Smooth muscle cell (in vitro differentiated cells): Measurements from ENCODE around the gene MRPS17. TPM values are rescaled to one million over a fixed set of nuclear protein-coding genes. Genes with fewer than 3 reads are reported as not detected.

Source experiments
- DNase-seq: peaks from one replicate; lab custom pipeline; 2025; ENCODE audit not compliant: unreplicated experiment; lab: John Stamatoyannopoulos, UW
- H2AFZ ChIP-seq: fragments of 200-600 bp; sonication (generic); 2 replicates; pipeline ENCODE4 v1.6.0; 2016; ENCODE audit warnings: antibody characterized with exemption, low read depth, mild to moderate bottlenecking
- H3F3A ChIP-seq: fragments of 200-600 bp; sonication (generic); 2 replicates; pipeline ENCODE4 v1.6.0; 2017; ENCODE audit warnings: antibody characterized with exemption, low read depth
- H3K27ac ChIP-seq: fragments of 200-600 bp; sonication (generic); 2 replicates; pipeline ENCODE4 v1.5.1; 2016; ENCODE audit warnings: low read depth, mild to moderate bottlenecking
- H3K27me3 ChIP-seq: fragments of 200-600 bp; sonication (generic); 2 replicates; pipeline ENCODE4 v1.6.1; 2016; ENCODE audit warnings: low read depth, mild to moderate bottlenecking
- H3K36me3 ChIP-seq: fragments of 200-600 bp; sonication (generic); 2 replicates; pipeline ENCODE4 v1.5.1; 2016; ENCODE audit warnings: low read depth
- H3K4me1 ChIP-seq: fragments of 200-600 bp; sonication (generic); 2 replicates; pipeline ENCODE4 v1.5.1; 2016; ENCODE audit warnings: low read depth
- H3K4me2 ChIP-seq: fragments of 200-600 bp; sonication (generic); 2 replicates; pipeline ENCODE4 v1.6.0; 2016; ENCODE audit warnings: mild to moderate bottlenecking
- H3K4me3 ChIP-seq: fragments of 200-600 bp; sonication (generic); 2 replicates; pipeline ENCODE4 v1.5.1; 2016; ENCODE audit warnings: mild to moderate bottlenecking
- H3K79me2 ChIP-seq: fragments of 200-600 bp; sonication (generic); 2 replicates; pipeline ENCODE4 v1.6.0; 2016; ENCODE audit warnings: low read depth, mild to moderate bottlenecking
- H3K9ac ChIP-seq: fragments of 200-600 bp; sonication (generic); 2 replicates; pipeline ENCODE4 v1.6.0; 2016; ENCODE audit warnings: low read depth
- H3K9me3 ChIP-seq: fragments of 200-600 bp; sonication (generic); replicated peaks from 2 replicates; pipeline ENCODE4 v1.5.1; 2016; ENCODE audit warnings: low read depth
- H4K20me1 ChIP-seq: fragments of 200-600 bp; sonication (generic); 2 replicates; pipeline ENCODE4 v1.6.0; 2016; ENCODE audit warnings: low read depth
- WGBS: methylation state at CpG from one replicate; pipeline ENCODE4 v1.1.7; 2016; ENCODE audit warnings: low lambda C conversion rate; 5-methylcytosine and 5-hydroxymethylcytosine counted together
- polyA plus RNA-seq: library from polyadenylated mRNA; unstranded; fragments of >200 nt; fragmentation: Nextera tagmentation; extraction: Ambion mirVana; gene quantifications from 2 replicates; pipeline ENCODE4 v1.2.1, GENCODE V29; 2016
- total RNA-seq: library from RNA; depleted of rRNA; stranded (reverse); fragments of >200 nt; gene quantifications from 2 replicates; pipeline ENCODE4 v1.2.3, GENCODE V29; 2014
- TF ChIP-seq, protein P1 (sequence below): fragments of 200-600 bp; sonication (generic); IDR thresholded peaks from 2 replicates; pipeline ENCODE4 v1.5.1; 2017; ENCODE audit warnings: borderline replicate concordance, mild to moderate bottlenecking, antibody characterized with exemption; ENCODE audit not compliant: insufficient read depth, poor library complexity, severe bottlenecking

MRPS17 gene
- total and polyA plus RNA-seq, 2 experiments from 2014 or later = 7.5 to 17.6 TPM

DNA sequence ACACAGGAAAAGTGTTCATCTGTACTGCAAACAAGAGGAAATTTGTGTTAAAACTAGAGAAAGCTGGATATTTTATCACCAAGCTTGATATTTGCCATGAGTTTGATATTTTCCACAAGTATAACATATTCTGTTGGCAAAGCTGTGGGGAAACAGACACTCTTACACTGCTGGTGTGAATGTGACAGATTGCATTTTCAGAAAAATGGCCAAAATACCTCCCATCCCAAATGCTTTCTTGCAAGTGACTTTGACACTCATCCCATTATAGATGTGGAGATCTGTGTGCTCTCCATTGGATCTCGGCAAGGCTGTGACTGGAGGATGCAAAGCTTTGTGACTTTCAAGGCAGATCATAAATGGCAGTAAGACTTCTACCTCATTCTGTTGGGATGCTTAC lies 33.9 kb upstream of the MRPS17 start:
- H3K27ac ChIP-seq = no peak overlapping the region
- H3K36me3 ChIP-seq = peaks cover 5% of the 10 kb centered on the region
- H3F3A ChIP-seq = no peaks in the 10 kb centered on the region
- TF ChIP-seq, protein P1, sequence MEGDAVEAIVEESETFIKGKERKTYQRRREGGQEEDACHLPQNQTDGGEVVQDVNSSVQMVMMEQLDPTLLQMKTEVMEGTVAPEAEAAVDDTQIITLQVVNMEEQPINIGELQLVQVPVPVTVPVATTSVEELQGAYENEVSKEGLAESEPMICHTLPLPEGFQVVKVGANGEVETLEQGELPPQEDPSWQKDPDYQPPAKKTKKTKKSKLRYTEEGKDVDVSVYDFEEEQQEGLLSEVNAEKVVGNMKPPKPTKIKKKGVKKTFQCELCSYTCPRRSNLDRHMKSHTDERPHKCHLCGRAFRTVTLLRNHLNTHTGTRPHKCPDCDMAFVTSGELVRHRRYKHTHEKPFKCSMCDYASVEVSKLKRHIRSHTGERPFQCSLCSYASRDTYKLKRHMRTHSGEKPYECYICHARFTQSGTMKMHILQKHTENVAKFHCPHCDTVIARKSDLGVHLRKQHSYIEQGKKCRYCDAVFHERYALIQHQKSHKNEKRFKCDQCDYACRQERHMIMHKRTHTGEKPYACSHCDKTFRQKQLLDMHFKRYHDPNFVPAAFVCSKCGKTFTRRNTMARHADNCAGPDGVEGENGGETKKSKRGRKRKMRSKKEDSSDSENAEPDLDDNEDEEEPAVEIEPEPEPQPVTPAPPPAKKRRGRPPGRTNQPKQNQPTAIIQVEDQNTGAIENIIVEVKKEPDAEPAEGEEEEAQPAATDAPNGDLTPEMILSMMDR = no peak
- no peaks in the 10 kb centered on the region for H3K9me3 ChIP-seq
- no peak overlapping the region for H3K9ac ChIP-seq
- H3K79me2 ChIP-seq = no peaks in the 10 kb centered on the region
- DNase-seq = no peak
- H3K27me3 ChIP-seq = no peaks in the 10 kb centered on the region
- WGBS = 95% methylated on average over 1 of the region's 1 CpG
- H2AFZ ChIP-seq = no peak overlapping the region
- H3K4me1 ChIP-seq = no peaks in the 10 kb centered on the region
- no peak overlapping the region for H3K4me3 ChIP-seq
- H3K4me2 ChIP-seq = no peak overlapping the region
- H4K20me1 ChIP-seq = no peaks in the 10 kb centered on the region

- H3K27me3 ChIP-seq = no peaks in the 10 kb centered on the region
- no peak overlapping the region for H3K27ac ChIP-seq
- H3K9me3 ChIP-seq = no peaks in the 10 kb centered on the region
- H3F3A ChIP-seq = no peaks in the 10 kb centered on the region
- no peak overlapping the region for H3K9ac ChIP-seq
- no peak overlapping the region for H2AFZ ChIP-seq
- DNase-seq = no peak
- H3K4me1 ChIP-seq = no peaks in the 10 kb centered on the region
- TF ChIP-seq, protein P1 = no peak
- H4K20me1 ChIP-seq = no peaks in the 10 kb centered on the region
- H3K4me2 ChIP-seq = no peak overlapping the region
- no peak overlapping the region for H3K4me3 ChIP-seq
- 90% methylated on average over 5 of the region's 5 CpGs for WGBS
- H3K79me2 ChIP-seq = no peaks in the 10 kb centered on the region
- H3K36me3 ChIP-seq = peaks cover 7% of the 10 kb centered on the region
Observed at GRCh38 chr7:55928006-55928767, 23.5 kb upstream of the MRPS17 start.

DNA sequence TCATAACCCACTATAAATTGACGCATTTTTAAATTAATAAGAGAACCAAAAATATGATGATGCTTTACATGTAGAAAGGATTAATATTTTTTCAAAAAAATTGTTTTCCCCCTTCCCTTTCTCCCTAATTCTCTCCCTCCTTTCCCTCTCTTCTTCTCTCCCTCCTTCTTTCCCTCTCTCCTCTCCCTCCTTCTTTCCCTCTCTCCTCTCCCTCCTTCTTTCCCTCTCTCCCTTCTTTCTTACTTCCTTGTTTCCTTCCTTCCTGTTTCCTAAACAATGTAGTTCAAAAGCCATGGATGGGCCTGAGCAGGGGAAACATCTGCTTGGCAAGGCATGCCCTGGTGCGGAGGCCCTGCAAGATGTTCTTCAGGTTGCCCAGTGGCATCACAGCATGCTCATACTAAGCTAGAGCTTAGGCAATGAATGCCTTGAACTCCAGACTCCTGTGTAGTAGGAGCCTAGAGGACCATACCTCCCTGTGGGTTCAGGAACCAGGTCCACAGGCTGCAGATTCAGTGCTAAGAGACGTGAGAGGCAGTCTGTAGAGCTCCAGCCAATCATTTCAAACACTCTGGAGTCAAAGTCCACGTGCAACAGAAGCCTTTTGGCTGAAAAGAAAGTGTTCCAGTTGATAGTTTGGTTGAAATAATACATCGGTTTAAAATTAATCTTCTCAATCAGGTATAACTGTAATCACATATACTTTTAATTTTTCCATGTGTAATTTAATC lies 20.1 kb upstream of the MRPS17 start:
- no peaks in the 10 kb centered on the region for H3F3A ChIP-seq
- H2AFZ ChIP-seq = no peak overlapping the region
- H3K4me2 ChIP-seq = no peak overlapping the region
- 66% methylated on average over 5 of the region's 5 CpGs for WGBS
- H3K4me3 ChIP-seq = no peak overlapping the region
- H3K4me1 ChIP-seq = no peaks in the 10 kb centered on the region
- H3K27ac ChIP-seq = no peak overlapping the region
- no peaks in the 10 kb centered on the region for H3K36me3 ChIP-seq
- no peaks in the 10 kb centered on the region for H3K9me3 ChIP-seq
- DNase-seq = no peak
- H3K79me2 ChIP-seq = no peaks in the 10 kb centered on the region
- no peaks in the 10 kb centered on the region for H3K27me3 ChIP-seq
- TF ChIP-seq, protein P1 = no peak
- H3K9ac ChIP-seq = no peak overlapping the region
- no peaks in the 10 kb centered on the region for H4K20me1 ChIP-seq
